Stimulated activated CD8-positive, alpha-beta memory T cell treated with anti-CD3 and anti-CD28 coated beads, Interleukin-4, amount 100 ng/mL, for 1 hour (primary cell): ENCODE results near the gene UBE2L6.
A peak's percentile ranks its signal among the peaks of the same experiment; 100 is the strongest.

Experiments used
- DNase-seq, 2 donors: peaks; one replicate each; pipeline ENCODE4 v3.0.0-alpha.2; 2020; ENCODE audit warnings: low read depth in 2 of 2, low spot score in 1 of 2

Gene UBE2L6

GRCh38 chr11:57530596-57531507 is 36.6 kb downstream of the UBE2L6 start, which contains the start of gene TIMM10:
Gene TIMM10 (minus strand): TSS chr11:57530754. CDS start chr11:57530189, 565 bp downstream.
- DNase-seq: peak; percentile 86 to 88

GRCh38 chr11:57530215-57530595 is 37.3 kb downstream of the UBE2L6 start:
- DNase-seq: no peak

GRCh38 chr11:57529012-57529411 is 38.5 kb downstream of the UBE2L6 start:
- no peak for DNase-seq

DNA sequence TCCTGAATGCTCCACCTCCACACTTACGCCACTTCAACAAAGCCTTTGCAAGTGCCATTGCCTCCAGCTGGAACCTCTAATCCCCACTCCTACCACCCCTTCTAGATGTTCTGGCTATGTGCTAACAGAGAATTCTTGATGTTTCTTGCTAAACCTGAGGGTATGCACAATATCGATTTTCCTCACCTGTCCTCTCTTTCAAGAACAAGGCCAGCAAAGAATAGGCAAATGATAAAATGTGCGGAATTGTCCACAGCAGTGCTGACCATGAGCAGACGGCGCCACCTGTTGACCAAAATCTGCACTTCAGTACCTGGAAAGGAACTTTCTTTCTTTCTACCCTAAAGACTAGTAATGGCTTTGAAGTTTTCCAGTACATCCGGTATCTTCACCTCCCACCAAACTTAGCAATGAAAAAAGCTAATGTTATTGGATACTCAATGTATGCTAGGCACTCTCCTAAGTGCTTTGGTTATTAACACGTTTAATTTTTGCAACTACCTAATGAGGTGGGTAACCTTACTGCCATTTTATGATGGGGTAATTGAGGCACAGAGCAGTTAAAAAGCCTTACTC is 40.3 kb downstream of the UBE2L6 start:
- DNase-seq: peak; percentile 55 to 61

DNA sequence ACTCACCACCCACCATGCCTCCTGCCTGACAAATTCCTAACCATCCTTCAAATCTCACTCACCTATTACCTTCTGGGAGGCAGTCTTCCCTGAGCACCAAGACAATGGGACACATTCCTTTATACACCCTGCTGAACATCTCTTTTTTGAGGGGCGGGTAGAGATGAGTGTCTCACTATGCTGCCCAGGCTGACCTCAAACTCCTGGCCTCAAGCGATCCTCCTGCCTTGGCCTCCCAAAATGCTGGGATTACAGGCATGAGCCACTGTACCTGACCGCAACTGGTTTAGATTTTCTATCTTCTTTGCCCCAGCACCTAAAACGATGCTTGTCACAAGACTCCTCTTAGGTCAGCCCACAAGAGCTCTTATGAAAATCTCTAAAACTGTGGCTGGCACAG is 44.1 kb downstream of the UBE2L6 start:
- no peak for DNase-seq

GRCh38 chr11:57521116-57521515 is 46.4 kb downstream of the UBE2L6 start:
- no peak for DNase-seq

GRCh38 chr11:57516061-57516443 is 51.4 kb downstream of the UBE2L6 start:
- no peak for DNase-seq

GRCh38 chr11:57515332-57516060 is 52.0 kb downstream of the UBE2L6 start, which contains the start of gene SLC43A1:
Gene SLC43A1 (minus strand): TSS chr11:57515702. CDS start chr11:57514111, 1,591 bp downstream.
- DNase-seq: no peak

- DNase-seq: no peak
Observed at GRCh38 chr11:57514538-57515331, 52.7 kb downstream of the UBE2L6 start.

GRCh38 chr11:57513911-57514537 is 53.4 kb downstream of the UBE2L6 start:
- DNase-seq: no peak

DNA sequence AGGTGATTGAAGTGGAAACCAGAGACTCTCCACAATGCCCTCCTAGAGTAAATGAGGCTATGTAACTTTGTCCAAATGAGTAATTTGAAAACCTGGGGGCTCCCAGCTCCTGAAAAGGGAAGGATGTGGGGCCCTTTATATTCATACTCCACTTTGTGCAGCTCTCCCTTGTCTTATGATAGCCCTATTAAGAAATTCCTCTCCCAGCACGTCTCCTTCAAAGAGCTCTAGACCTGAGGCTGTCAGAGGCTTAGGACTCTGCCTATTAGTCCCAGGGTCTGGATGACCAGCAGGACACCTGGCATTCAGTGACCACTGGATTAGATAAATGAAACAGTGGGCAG is 54.0 kb downstream of the UBE2L6 start:
- no peak for DNase-seq

- no peak for DNase-seq
Observed at GRCh38 chr11:57512646-57513451, 54.6 kb downstream of the UBE2L6 start.

GRCh38 chr11:57511741-57512430 is 55.6 kb downstream of the UBE2L6 start:
- no peak for DNase-seq

GRCh38 chr11:57508341-57509170 is 58.9 kb downstream of the UBE2L6 start:
- DNase-seq: no peak

- no peak for DNase-seq
Observed at GRCh38 chr11:57506522-57506921, 61.0 kb downstream of the UBE2L6 start.

- no peak for DNase-seq
Observed at GRCh38 chr11:57504511-57504910, 63.0 kb downstream of the UBE2L6 start.

- DNase-seq: no peak
Observed at GRCh38 chr11:57502870-57503269, 64.6 kb downstream of the UBE2L6 start.

GRCh38 chr11:57502376-57502775 is 65.1 kb downstream of the UBE2L6 start:
- no peak for DNase-seq
